ENCODE data around the gene UNC5B. TPM values are rescaled to one million over a fixed set of nuclear protein-coding genes. Genes with fewer than 3 reads are reported as not detected.

Gene UNC5B
- total RNA-seq, 1 experiment from 2014 or later = 22.0 TPM

DNA sequence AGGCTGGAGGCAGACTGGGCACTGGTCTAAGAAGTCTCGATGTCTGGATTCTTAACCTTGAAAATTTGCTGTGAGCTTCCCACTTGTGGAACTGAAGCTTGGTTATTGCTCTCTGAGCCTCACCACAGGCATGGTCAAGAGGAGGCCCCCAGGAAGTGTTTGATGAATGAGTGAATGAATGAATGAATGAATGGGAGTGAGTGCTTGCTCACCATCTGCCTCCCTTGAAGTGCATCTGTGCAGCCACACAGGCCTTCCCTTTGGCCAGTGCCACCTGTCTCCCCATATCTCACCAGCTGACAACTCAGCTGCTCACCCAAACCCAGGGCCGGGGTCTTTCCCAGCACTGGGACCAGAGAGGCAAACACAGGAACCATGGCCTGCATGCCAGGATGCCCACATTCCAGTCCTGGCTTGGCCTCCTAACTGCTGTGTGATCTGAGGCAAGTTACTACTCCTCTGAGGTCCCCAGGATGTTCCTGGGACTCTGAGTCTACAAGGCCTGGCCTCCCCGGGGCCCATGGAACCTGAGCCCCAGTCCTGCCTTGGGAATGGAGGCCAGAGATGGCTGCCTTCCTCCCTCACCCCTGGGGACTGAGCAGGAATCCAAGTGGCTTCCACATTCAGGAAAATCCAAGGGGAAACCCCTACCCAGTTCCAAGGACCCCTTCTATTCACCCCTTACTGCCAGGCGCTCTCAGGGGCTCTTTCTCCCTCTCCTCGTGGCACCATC, 55.3 kb downstream of the UNC5B start:
- POLR2A ChIA-PET = no interaction called here
- Histone ChIP-seq H3K4me1 (ENCODE audit: control insufficient read depth in 1 of 2, insufficient read depth in 2 of 2, low read length in 2 of 2) (peaks cover 23 to 36% of the 10 kb centered on the region in 2 experiments; a peak in 3 of 4 replicates), H3K79me2 (ENCODE audit: insufficient read depth, low read length) (no peaks in the 10 kb centered on the region), H3K9ac (ENCODE audit: low read length) (no peak overlapping the region), H3K27me3 (ENCODE audit: insufficient read depth, low read length) (no peaks in the 10 kb centered on the region), H3K4me3 (replicated peaks in 1 of 2; ENCODE audit: low read depth in 1 of 2, low read length in 2 of 2) (no peak overlapping the region), H3K27ac (ENCODE audit: low read depth, low read length) (no peak overlapping the region), H3K9me3 (ENCODE audit: control insufficient read depth in 1 of 2, insufficient read depth in 1 of 2, low read depth in 1 of 2, low read length in 2 of 2) (no peaks in the 10 kb centered on the region), H3K36me3 (ENCODE audit: control insufficient read depth in 1 of 2, insufficient read depth in 2 of 2, low read length in 2 of 2) (no peaks in the 10 kb centered on the region), H3K4me2 (ENCODE audit: low read length) (no peak overlapping the region), H2AFZ (ENCODE audit: low read depth, low read length, poor library complexity, severe bottlenecking) (no peak overlapping the region), H4K20me1 (ENCODE audit: insufficient read depth) (no peaks in the 10 kb centered on the region), H3K9me2 (ENCODE audit: insufficient read depth) (no peaks in the 10 kb centered on the region)
- RAD21 ChIA-PET (ENCODE audit: low non-redundant PET in 1 of 2, low total read pairs in 2 of 2, uncharacterized antibody in 2 of 2, unreplicated experiment in 2 of 2) = no interaction called here
- BruUV-seq (replicated peaks) = no TSS peak
- CTCF ChIA-PET = interaction anchor here (0.7 to 2.0 kb wide), 5 partner anchors 8 to 364 kb away, joined by 3 to 7 read pairs (median 3); no protein-coding TSS in a partner anchor
- ATAC-seq (no peak), DNase-seq (ENCODE audit: low read depth, low spot score) (no peak)
- intact Hi-C loops (cut with micrococcal nuclease) = loop anchor here (2.0 kb wide), 1 partner anchor 55 kb away; the partner anchor contains the start of gene UNC5B
- TF ChIP-seq POLR2AphosphoS5 (IDR thresholded peaks at IDR 0.05; ENCODE audit: low read depth, low read length) = no peak
- TF ChIP-seq EGR1 (IDR thresholded peaks at IDR 0.05; ENCODE audit: low read depth) = no peak
- no peak for TF ChIP-seq SRF (IDR thresholded peaks at IDR 0.05; ENCODE audit: low read depth)
- TF ChIP-seq CEBPB (IDR thresholded peaks at IDR 0.05; ENCODE audit: low read depth) = no peak
- TF ChIP-seq YY1 (IDR thresholded peaks at IDR 0.05; ENCODE audit: extremely low read depth, insufficient replicate concordance, low read depth, low read length) = no peak
- TF ChIP-seq JUND (IDR thresholded peaks at IDR 0.05) = no peak
- TF ChIP-seq, protein P1, sequence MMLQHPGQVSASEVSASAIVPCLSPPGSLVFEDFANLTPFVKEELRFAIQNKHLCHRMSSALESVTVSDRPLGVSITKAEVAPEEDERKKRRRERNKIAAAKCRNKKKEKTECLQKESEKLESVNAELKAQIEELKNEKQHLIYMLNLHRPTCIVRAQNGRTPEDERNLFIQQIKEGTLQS (IDR thresholded peaks at IDR 0.05) = no peak
- TF ChIP-seq, protein P2, sequence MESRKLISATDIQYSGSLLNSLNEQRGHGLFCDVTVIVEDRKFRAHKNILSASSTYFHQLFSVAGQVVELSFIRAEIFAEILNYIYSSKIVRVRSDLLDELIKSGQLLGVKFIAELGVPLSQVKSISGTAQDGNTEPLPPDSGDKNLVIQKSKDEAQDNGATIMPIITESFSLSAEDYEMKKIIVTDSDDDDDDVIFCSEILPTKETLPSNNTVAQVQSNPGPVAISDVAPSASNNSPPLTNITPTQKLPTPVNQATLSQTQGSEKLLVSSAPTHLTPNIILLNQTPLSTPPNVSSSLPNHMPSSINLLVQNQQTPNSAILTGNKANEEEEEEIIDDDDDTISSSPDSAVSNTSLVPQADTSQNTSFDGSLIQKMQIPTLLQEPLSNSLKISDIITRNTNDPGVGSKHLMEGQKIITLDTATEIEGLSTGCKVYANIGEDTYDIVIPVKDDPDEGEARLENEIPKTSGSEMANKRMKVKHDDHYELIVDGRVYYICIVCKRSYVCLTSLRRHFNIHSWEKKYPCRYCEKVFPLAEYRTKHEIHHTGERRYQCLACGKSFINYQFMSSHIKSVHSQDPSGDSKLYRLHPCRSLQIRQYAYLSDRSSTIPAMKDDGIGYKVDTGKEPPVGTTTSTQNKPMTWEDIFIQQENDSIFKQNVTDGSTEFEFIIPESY (IDR thresholded peaks at IDR 0.05; ENCODE audit: extremely low read depth, insufficient replicate concordance, low read length) = no peak
- no peak for TF ChIP-seq ZNF274 (IDR thresholded peaks at IDR 0.05; ENCODE audit: low read depth, low read length)
- no peak for TF ChIP-seq RAD21 (IDR thresholded peaks at IDR 0.05; ENCODE audit: low read depth)
- no peak for TF ChIP-seq POLR2A (IDR thresholded peaks at IDR 0.05; ENCODE audit: borderline replicate concordance, extremely low read depth, insufficient read depth, insufficient read length)
- TF ChIP-seq SIN3A (IDR thresholded peaks at IDR 0.05; ENCODE audit: low read depth) = no peak
- TF ChIP-seq, protein P3, sequence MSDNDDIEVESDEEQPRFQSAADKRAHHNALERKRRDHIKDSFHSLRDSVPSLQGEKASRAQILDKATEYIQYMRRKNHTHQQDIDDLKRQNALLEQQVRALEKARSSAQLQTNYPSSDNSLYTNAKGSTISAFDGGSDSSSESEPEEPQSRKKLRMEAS (IDR thresholded peaks at IDR 0.05) = no peak
- no peak for TF ChIP-seq FOSL1 (IDR thresholded peaks at IDR 0.05; ENCODE audit: low read depth)
- TF ChIP-seq ZFX (IDR thresholded peaks at IDR 0.05) = no peak
- no peak for TF ChIP-seq CBX3 (IDR thresholded peaks at IDR 0.05; ENCODE audit: low read depth)
- TF ChIP-seq ELF1 (IDR thresholded peaks at IDR 0.05; ENCODE audit: borderline replicate concordance, low read depth) = no peak

Measured in HCT116 (cell line).